Lower leg skin (tissue), 4 donors: Measurements from ENCODE around the gene RASGRP2. TPM values are rescaled to one million over a fixed set of nuclear protein-coding genes. Genes with fewer than 3 reads are reported as not detected.

Experiments used
- DNase-seq, 2 donors: peaks; one replicate each; pipeline ENCODE4 v3.0.0-alpha.2; 2019; ENCODE audit warnings: low spot score in 2 of 2
- H3K4me3 ChIP-seq: fragments of 200-600 bp; sonication (generic); 2 replicates; pipeline ENCODE4 v1.5.1; 2017; ENCODE audit warnings: mild to moderate bottlenecking, low read depth; ENCODE audit not compliant: poor library complexity, severe bottlenecking
- POLR2A ChIP-seq, 2 donors: fragments of 450-650 bp; IDR thresholded peaks; one replicate each; pipeline ENCODE4 v1.6.1; 2016 to 2017; ENCODE audit warnings: antibody characterized with exemption in 2 of 2, mild to moderate bottlenecking in 1 of 2, moderate library complexity in 1 of 2
- WGBS, 2 donors: methylation state at CpG; one replicate each; pipeline ENCODE4 v1.1.5; 2018; 5-methylcytosine and 5-hydroxymethylcytosine counted together
- intact Hi-C: fragments of 100-400 bp; cut with DNase I; formaldehyde crosslinking; loops from one replicate; pipeline ENCODE4 v1.15.0; 2023; ENCODE audit warnings: low total_unique reads
- total RNA-seq, 4 donors: library from RNA; depleted of rRNA; stranded (reverse); fragments of >200 nt; gene quantifications; one replicate each; pipeline ENCODE4 v1.1.0, GENCODE V29; 2016
- TF ChIP-seq, protein P1 (sequence below), 3 donors: fragments of 450-650 bp; IDR thresholded peaks; one replicate each; pipeline ENCODE4 v1.5.1; 2016; ENCODE audit warnings: antibody characterized with exemption in 3 of 3, mild to moderate bottlenecking in 3 of 3, moderate library complexity in 2 of 3

RASGRP2 gene
- 1 to 10 TPM; 1.1 to 10.0 (median 5.0) TPM for total RNA-seq

GRCh38 chr11:64743591-64744543 lies at the start of gene RASGRP2:
Gene RASGRP2 (minus strand): TSS chr11:64744142. CDS start chr11:64742866, 1,276 bp downstream.
- peak; percentile 49 to 97 for DNase-seq
- 1% methylated on average over 45 to 47 of the region's 57 CpGs for WGBS, 2 donors

GRCh38 chr11:64792482-64792881 lies 48.5 kb upstream of the RASGRP2 start:
- intact Hi-C loops, result no loop called here
- no peak for TF ChIP-seq POLR2A (IDR thresholded peaks at IDR 0.05)
- 91 to 93% methylated on average over 4 of the region's 4 CpGs for WGBS, 2 donors
- H3K4me3 ChIP-seq, result no peak overlapping the region
- DNase-seq, result no peak

More at GRCh38 chr11:64743591-64744543, at the start of gene RASGRP2:
- intact Hi-C loops, result no loop called here
- H3K4me3 ChIP-seq, result peak within 1 kb of the TSS; percentile 28
- TF ChIP-seq, protein P1, sequence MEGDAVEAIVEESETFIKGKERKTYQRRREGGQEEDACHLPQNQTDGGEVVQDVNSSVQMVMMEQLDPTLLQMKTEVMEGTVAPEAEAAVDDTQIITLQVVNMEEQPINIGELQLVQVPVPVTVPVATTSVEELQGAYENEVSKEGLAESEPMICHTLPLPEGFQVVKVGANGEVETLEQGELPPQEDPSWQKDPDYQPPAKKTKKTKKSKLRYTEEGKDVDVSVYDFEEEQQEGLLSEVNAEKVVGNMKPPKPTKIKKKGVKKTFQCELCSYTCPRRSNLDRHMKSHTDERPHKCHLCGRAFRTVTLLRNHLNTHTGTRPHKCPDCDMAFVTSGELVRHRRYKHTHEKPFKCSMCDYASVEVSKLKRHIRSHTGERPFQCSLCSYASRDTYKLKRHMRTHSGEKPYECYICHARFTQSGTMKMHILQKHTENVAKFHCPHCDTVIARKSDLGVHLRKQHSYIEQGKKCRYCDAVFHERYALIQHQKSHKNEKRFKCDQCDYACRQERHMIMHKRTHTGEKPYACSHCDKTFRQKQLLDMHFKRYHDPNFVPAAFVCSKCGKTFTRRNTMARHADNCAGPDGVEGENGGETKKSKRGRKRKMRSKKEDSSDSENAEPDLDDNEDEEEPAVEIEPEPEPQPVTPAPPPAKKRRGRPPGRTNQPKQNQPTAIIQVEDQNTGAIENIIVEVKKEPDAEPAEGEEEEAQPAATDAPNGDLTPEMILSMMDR (IDR thresholded peaks at IDR 0.05), result peak in 1 of 3 donors; percentile 20
- TF ChIP-seq POLR2A (IDR thresholded peaks at IDR 0.05), result no peak

GRCh38 chr11:64791781-64792291 lies 47.9 kb upstream of the RASGRP2 start:
- H3K4me3 ChIP-seq, result no peak overlapping the region
- TF ChIP-seq POLR2A (IDR thresholded peaks at IDR 0.05), result no peak
- TF ChIP-seq, protein P1 (IDR thresholded peaks at IDR 0.05), result no peak
- WGBS, 2 donors, result 93 to 95% methylated on average over 10 to 12 of the region's 14 CpGs
- intact Hi-C loops, result no loop called here
- DNase-seq, result no peak

- H3K4me3 ChIP-seq, result no peak overlapping the region
- 91 to 93% methylated on average over 22 to 25 of the region's 25 CpGs for WGBS, 2 donors
- intact Hi-C loops, result no loop called here
- TF ChIP-seq, protein P1 (IDR thresholded peaks at IDR 0.05), result no peak
- no peak for TF ChIP-seq POLR2A (IDR thresholded peaks at IDR 0.05)
- no peak for DNase-seq
These were observed 46.5 kb upstream of the RASGRP2 start for GRCh38 chr11:64790205-64791095.

GRCh38 chr11:64789331-64790204 lies 45.6 kb upstream of the RASGRP2 start:
- 91 to 95% methylated on average over 13 to 15 of the region's 15 CpGs for WGBS, 2 donors
- TF ChIP-seq, protein P1 (IDR thresholded peaks at IDR 0.05), result no peak
- TF ChIP-seq POLR2A (IDR thresholded peaks at IDR 0.05), result no peak
- intact Hi-C loops, result no loop called here
- no peak for DNase-seq
- no peak overlapping the region for H3K4me3 ChIP-seq
